SK-N-SH (cell line): ENCODE data around the gene CLIC3. TPM values are rescaled to one million over a fixed set of nuclear protein-coding genes. Genes with fewer than 3 reads are reported as not detected.

Experiments
- CTCF ChIA-PET: fragments of 300-600, 350-600 bp; formaldehyde crosslinking; extraction: SDS; loops from one replicate; lab custom pipeline; 2021; lab: Yijun Ruan, JAX
- POLR2A ChIA-PET: fragments of 350-600 bp; sonication (Branson Sonifier 250); formaldehyde crosslinking; extraction: SDS; loops from one replicate; lab custom pipeline; 2020; ENCODE audit warnings: antibody characterized with exemption, inconsistent platforms; lab: Yijun Ruan, JAX
- DNase-seq: peaks from one replicate; pipeline ENCODE4 v3.0.0; 2012
- H2AFZ ChIP-seq: fragments of 200-600 bp; sonication (generic); 2 replicates; pipeline ENCODE4 v1.8.1; 2016; ENCODE audit warnings: antibody characterized with exemption, mild to moderate bottlenecking, low read depth
- H3F3A ChIP-seq: fragments of 200-600 bp; sonication (generic); replicated peaks from 2 replicates; pipeline ENCODE3; 2016; ENCODE audit warnings: antibody characterized with exemption, mild to moderate bottlenecking; ENCODE audit not compliant: insufficient read depth
- H3K27ac ChIP-seq, 2 experiments: fragments of 200-500 bp in 1 of 2; fragments of 200-600 bp in 1 of 2; sonication (Bioruptor generic) in 1 of 2; sonication (generic), shearing (Covaris generic) in 1 of 2; 2 replicates each; pipeline versions ENCODE4 v1.5.1 to v1.6.1; 2014 to 2016; ENCODE audit warnings: low read depth in 2 of 2, inconsistent platforms in 1 of 2, low read length in 1 of 2, mild to moderate bottlenecking in 1 of 2, mixed read lengths in 1 of 2
- H3K27me3 ChIP-seq: fragments of 200-600 bp; sonication (generic), shearing (Covaris generic); 2 replicates; pipeline ENCODE4 v1.6.1; 2016; ENCODE audit warnings: mixed run types; ENCODE audit not compliant: insufficient read depth
- H3K36me3 ChIP-seq, 2 experiments: fragments of 200-500 bp in 1 of 2; fragments of 200-600 bp in 1 of 2; sonication (Bioruptor generic) in 1 of 2; sonication (generic) in 1 of 2; replicated peaks in 1 of 2; 2 replicates each; pipeline versions ENCODE3 to v1.5.1; 2014 to 2016; ENCODE audit warnings: low read length in 1 of 2, mild to moderate bottlenecking in 1 of 2; ENCODE audit not compliant: insufficient read depth in 2 of 2, control insufficient read depth in 1 of 2
- H3K4me1 ChIP-seq, 2 experiments: fragments of 200-500 bp in 1 of 2; fragments of 200-600 bp in 1 of 2; sonication (Bioruptor generic) in 1 of 2; sonication (generic), shearing (Covaris generic) in 1 of 2; 2 replicates each; pipeline versions ENCODE4 v1.5.1 to v1.6.1; 2014 to 2016; ENCODE audit warnings: low read depth in 1 of 2, low read length in 1 of 2, mixed run types in 1 of 2; ENCODE audit not compliant: insufficient read depth in 2 of 2, control insufficient read depth in 1 of 2
- H3K4me2 ChIP-seq: fragments of 200-600 bp; sonication (generic), shearing (Covaris generic); 2 replicates; pipeline ENCODE4 v1.6.1; 2017; ENCODE audit warnings: mixed run types
- H3K4me3 ChIP-seq, 2 experiments: fragments of 200-500 bp in 1 of 2; fragments of 200-600 bp in 1 of 2; sonication (Bioruptor generic) in 1 of 2; sonication (generic), shearing (Covaris generic) in 1 of 2; 2 replicates each; pipeline versions ENCODE4 v1.5.1 to v1.8.1; 2014 to 2016; ENCODE audit warnings: low read depth in 2 of 2, inconsistent platforms in 1 of 2, low read length in 1 of 2, mild to moderate bottlenecking in 1 of 2, mixed read lengths in 1 of 2, moderate library complexity in 1 of 2
- H3K79me2 ChIP-seq: fragments of 200-600 bp; sonication (generic); 2 replicates; pipeline ENCODE4 v1.8.1; 2017; ENCODE audit warnings: mild to moderate bottlenecking; ENCODE audit not compliant: insufficient read depth
- H3K9ac ChIP-seq: fragments of 200-600 bp; sonication (generic); 2 replicates; pipeline ENCODE4 v1.6.1; 2017; ENCODE audit warnings: mixed run types
- H3K9me2 ChIP-seq: fragments of 200-600 bp; sonication (generic); 2 replicates; pipeline ENCODE4 v1.6.1; 2017; ENCODE audit warnings: mixed run types
- H3K9me3 ChIP-seq: fragments of 200-600 bp; sonication (generic); 2 replicates; pipeline ENCODE4 v1.6.1; 2017; ENCODE audit warnings: mixed run types, mild to moderate bottlenecking, moderate library complexity
- H4K20me1 ChIP-seq: fragments of 200-600 bp; sonication (generic); 2 replicates; pipeline ENCODE4 v1.6.1; 2017; ENCODE audit warnings: mild to moderate bottlenecking, mixed run types; ENCODE audit not compliant: insufficient read depth
- ELF1 ChIP-seq: IDR thresholded peaks from 2 replicates; pipeline ENCODE4 v1.4.0; 2012
- MEF2A ChIP-seq: IDR thresholded peaks from 2 replicates; pipeline ENCODE4 v1.4.0; 2012; ENCODE audit warnings: low read depth, borderline replicate concordance
- NFIC ChIP-seq: IDR thresholded peaks from 2 replicates; pipeline ENCODE4 v1.4.0; 2012; ENCODE audit warnings: borderline replicate concordance
- SMC3 ChIP-seq: IDR thresholded peaks from 2 replicates; pipeline ENCODE4 v1.6.1; 2012; ENCODE audit warnings: low read depth, low read length, improper control_type of control experiment
- TAF1 ChIP-seq: IDR thresholded peaks from 2 replicates; pipeline ENCODE4 v1.6.1; 2012; ENCODE audit warnings: low read depth, mild to moderate bottlenecking, low read length, moderate library complexity, borderline replicate concordance
- TCF12 ChIP-seq: IDR thresholded peaks from 2 replicates; pipeline ENCODE4 v1.4.0; 2012
- TEAD4 ChIP-seq: IDR thresholded peaks from 2 replicates; pipeline ENCODE4 v1.4.0; 2012; ENCODE audit warnings: mild to moderate bottlenecking, borderline replicate concordance; ENCODE audit not compliant: insufficient read depth
- WGBS: methylation state at CpG from one replicate; pipeline ENCODE4 v1.1.6; 2017; ENCODE audit warnings: low lambda C conversion rate; 5-methylcytosine and 5-hydroxymethylcytosine counted together
- polyA plus RNA-seq, 3 experiments: library from polyadenylated mRNA; depleted of rRNA; stranded (reverse); fragments of >200 nt; gene quantifications; 2 replicates each; pipeline ENCODE4 v1.2.3, GENCODE V29; 2012
- TF ChIP-seq, protein P1 (sequence below): IDR thresholded peaks from 2 replicates; pipeline ENCODE4 v1.4.0; 2012; ENCODE audit warnings: low read depth
- TF ChIP-seq, protein P2 (sequence below): fragments of 150-350 bp; IDR thresholded peaks from 2 replicates; pipeline ENCODE4 v1.6.1; 2016; ENCODE audit warnings: mild to moderate bottlenecking, low read depth, low read length
- TF ChIP-seq, protein P3 (sequence below): IDR thresholded peaks from 2 replicates; pipeline ENCODE4 v1.4.0; 2012; ENCODE audit warnings: low read depth, borderline replicate concordance
- TF ChIP-seq, protein P4 (sequence below): fragments of 150-350 bp; IDR thresholded peaks from 2 replicates; pipeline ENCODE4 v1.6.1; 2017; ENCODE audit warnings: antibody characterized with exemption, low read length, low read depth, borderline replicate concordance

The CLIC3 gene
- polyA plus RNA-seq, 1 of the 3 experiments (the other 2 are of a cell fraction), result 1.0 TPM

DNA sequence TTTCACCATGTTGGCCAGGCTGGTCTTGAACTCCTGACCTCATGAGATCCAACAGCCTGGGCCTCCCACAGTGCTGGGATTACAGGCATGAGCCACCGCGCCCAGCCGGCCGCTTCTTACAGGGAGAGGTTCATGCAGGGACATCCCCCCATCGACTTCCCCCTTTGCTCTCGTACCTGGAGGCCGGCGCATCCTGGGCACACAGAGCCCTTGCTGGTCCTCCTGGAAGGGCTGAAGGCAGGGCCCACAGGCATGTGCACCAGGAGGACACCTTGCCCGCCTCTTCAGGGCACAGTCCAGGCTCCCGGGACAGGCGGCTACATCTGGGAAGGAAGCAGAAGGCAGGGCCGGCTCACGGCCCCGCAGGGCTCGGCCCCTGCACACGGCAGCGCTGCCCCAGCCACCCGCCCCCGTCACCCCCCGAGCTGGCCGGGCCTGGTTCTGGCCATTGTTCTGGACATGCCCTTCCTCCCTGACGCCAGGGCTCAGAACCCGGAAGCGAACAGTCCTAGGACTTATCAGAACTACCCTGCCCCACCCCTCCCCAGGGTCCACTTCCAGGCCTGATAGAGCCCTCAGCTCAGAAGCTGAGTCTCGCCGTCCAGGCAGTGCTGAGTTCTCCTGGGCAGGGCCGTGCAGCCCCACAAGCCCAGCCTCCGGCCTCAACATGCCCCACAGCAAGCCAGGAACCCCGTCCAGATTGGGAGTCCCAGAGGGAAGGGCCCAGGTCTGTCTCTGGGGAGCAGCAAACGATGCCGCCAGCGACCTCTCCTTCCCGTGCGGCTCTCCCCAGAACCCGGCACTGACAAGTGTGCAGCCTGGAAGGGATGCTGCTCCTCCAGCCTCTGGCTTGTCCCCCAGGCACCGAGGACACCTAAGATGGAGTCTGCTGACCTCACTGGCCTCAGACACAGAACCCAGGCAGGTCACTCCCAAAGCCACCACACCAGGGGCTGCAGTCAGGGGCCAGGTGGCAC lies 46.7 kb upstream of the CLIC3 start:
- Histone ChIP-seq H3K4me3 (no peak overlapping the region), H3K79me2 (no peaks in the 10 kb centered on the region), H3K4me2 (no peak overlapping the region), H3K9me2 (no peaks in the 10 kb centered on the region), H3K9ac (no peak overlapping the region), H4K20me1 (peaks cover 26% of the 10 kb centered on the region), H3K27me3 (no peaks in the 10 kb centered on the region), H3K9me3 (no peaks in the 10 kb centered on the region), H3K36me3 (peaks cover 0 to 17% of the 10 kb centered on the region in 2 experiments), H2AFZ (no peak overlapping the region), H3K27ac (no peak overlapping the region), H3K4me1 (peaks cover 11 to 20% of the 10 kb centered on the region in 2 experiments; a peak in 2 of 4 replicates), H3F3A (peaks cover 3% of the 10 kb centered on the region)
- no peak for DNase-seq
- ChIA-PET POLR2A (interaction anchor here (1.9 kb wide), 1 partner anchor 13 kb away, joined by 7 read pairs; no protein-coding TSS in a partner anchor), CTCF (interaction anchor here (0.7 to 19.8 kb wide), 4 partner anchors 8 to 22 kb away, joined by 3 to 803 read pairs (median 84); partner anchors contain the start of genes ABCA2 and SAPCD2)
- 88% methylated on average over 11 of the region's 36 CpGs for WGBS
- TF ChIP-seq, protein P1, sequence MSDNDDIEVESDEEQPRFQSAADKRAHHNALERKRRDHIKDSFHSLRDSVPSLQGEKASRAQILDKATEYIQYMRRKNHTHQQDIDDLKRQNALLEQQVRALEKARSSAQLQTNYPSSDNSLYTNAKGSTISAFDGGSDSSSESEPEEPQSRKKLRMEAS, result no peak
- no peak for TF ChIP-seq TEAD4
- no peak for TF ChIP-seq NFIC
- TF ChIP-seq TAF1, result no peak
- TF ChIP-seq SMC3, result no peak
- TF ChIP-seq MEF2A, result no peak
- no peak for TF ChIP-seq ELF1
- TF ChIP-seq, protein P2, sequence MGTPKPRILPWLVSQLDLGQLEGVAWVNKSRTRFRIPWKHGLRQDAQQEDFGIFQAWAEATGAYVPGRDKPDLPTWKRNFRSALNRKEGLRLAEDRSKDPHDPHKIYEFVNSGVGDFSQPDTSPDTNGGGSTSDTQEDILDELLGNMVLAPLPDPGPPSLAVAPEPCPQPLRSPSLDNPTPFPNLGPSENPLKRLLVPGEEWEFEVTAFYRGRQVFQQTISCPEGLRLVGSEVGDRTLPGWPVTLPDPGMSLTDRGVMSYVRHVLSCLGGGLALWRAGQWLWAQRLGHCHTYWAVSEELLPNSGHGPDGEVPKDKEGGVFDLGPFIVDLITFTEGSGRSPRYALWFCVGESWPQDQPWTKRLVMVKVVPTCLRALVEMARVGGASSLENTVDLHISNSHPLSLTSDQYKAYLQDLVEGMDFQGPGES, result no peak
- TF ChIP-seq TCF12, result no peak
- TF ChIP-seq, protein P3, sequence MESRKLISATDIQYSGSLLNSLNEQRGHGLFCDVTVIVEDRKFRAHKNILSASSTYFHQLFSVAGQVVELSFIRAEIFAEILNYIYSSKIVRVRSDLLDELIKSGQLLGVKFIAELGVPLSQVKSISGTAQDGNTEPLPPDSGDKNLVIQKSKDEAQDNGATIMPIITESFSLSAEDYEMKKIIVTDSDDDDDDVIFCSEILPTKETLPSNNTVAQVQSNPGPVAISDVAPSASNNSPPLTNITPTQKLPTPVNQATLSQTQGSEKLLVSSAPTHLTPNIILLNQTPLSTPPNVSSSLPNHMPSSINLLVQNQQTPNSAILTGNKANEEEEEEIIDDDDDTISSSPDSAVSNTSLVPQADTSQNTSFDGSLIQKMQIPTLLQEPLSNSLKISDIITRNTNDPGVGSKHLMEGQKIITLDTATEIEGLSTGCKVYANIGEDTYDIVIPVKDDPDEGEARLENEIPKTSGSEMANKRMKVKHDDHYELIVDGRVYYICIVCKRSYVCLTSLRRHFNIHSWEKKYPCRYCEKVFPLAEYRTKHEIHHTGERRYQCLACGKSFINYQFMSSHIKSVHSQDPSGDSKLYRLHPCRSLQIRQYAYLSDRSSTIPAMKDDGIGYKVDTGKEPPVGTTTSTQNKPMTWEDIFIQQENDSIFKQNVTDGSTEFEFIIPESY, result no peak
- TF ChIP-seq, protein P4, sequence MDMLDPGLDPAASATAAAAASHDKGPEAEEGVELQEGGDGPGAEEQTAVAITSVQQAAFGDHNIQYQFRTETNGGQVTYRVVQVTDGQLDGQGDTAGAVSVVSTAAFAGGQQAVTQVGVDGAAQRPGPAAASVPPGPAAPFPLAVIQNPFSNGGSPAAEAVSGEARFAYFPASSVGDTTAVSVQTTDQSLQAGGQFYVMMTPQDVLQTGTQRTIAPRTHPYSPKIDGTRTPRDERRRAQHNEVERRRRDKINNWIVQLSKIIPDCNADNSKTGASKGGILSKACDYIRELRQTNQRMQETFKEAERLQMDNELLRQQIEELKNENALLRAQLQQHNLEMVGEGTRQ, result no peak
